HUDEP-2 (cell line): ENCODE data around the gene LCK.

Source experiments
- DNase-seq, 76 experiments: peaks; one replicate each; lab custom pipeline; 2025; ENCODE audit not compliant: unreplicated experiment in 76 of 76; lab: John Stamatoyannopoulos, UW

LCK gene

GRCh38 chr1:32250893-32251716, at the start of gene LCK:
Gene LCK (plus strand): TSS chr1:32251265. CDS start chr1:32274330, 23,065 bp downstream.
- no peak for DNase-seq

GRCh38 chr1:32204943-32205361, 46.1 kb upstream of the LCK start:
- no peak for DNase-seq

- peak in 68 of 76 experiments; percentile 36 to 85 (median 69) for DNase-seq
Measured at GRCh38 chr1:32205401-32206370, 45.4 kb upstream of the LCK start, which contains the start of gene IQCC. Gene IQCC (plus strand): TSS chr1:32205671. CDS start chr1:32205682, 11 bp downstream.

GRCh38 chr1:32208469-32208868, 42.6 kb upstream of the LCK start:
- DNase-seq, result no peak

- DNase-seq, result peak in 71 of 76 experiments; percentile 28 to 87 (median 69)
Measured at GRCh38 chr1:32208891-32209328, 42.2 kb upstream of the LCK start, which contains the start of gene DCDC2B. Gene DCDC2B (plus strand): TSS chr1:32209089. CDS start chr1:32209094, 5 bp downstream.

GRCh38 chr1:32215629-32216480, 35.2 kb upstream of the LCK start:
- peak in 51 of 76 experiments; percentile 9 to 66 (median 32) for DNase-seq

GRCh38 chr1:32216566-32216965, 34.5 kb upstream of the LCK start:
- no peak for DNase-seq

- DNase-seq, result no peak
Measured at GRCh38 chr1:32219022-32219421, 32.0 kb upstream of the LCK start.

GRCh38 chr1:32220746-32221580, 30.1 kb upstream of the LCK start:
- no peak for DNase-seq

- DNase-seq, result no peak
Measured at GRCh38 chr1:32221581-32221979, 29.5 kb upstream of the LCK start.

GRCh38 chr1:32221980-32222755, 28.9 kb upstream of the LCK start, which contains the start of the genes EIF3I and TMEM234:
Gene EIF3I (plus strand): TSS chr1:32222407. CDS start chr1:32222442, 35 bp downstream.
Gene TMEM234 (minus strand): TSS chr1:32222353. CDS start chr1:32222322, 31 bp downstream.
- DNase-seq, result peak in 73 of 76 experiments; percentile 24 to 89 (median 76)

- DNase-seq, result no peak
Measured at GRCh38 chr1:32223683-32224082, 27.4 kb upstream of the LCK start.

GRCh38 chr1:32224285-32224684, 26.8 kb upstream of the LCK start:
- DNase-seq, result no peak

- no peak for DNase-seq
Measured at GRCh38 chr1:32228771-32229170, 22.3 kb upstream of the LCK start.

- no peak for DNase-seq
Measured at GRCh38 chr1:32231843-32232432, 19.1 kb upstream of the LCK start.

- DNase-seq, result no peak
Measured at GRCh38 chr1:32232558-32233304, 18.3 kb upstream of the LCK start.

GRCh38 chr1:32234792-32235191, 16.3 kb upstream of the LCK start:
- no peak for DNase-seq
